GM12864 (cell line): ENCODE results near the gene SFMBT2.
"Not testable (repeated sequence)": the region's sequence is repeated elsewhere in the genome, so short reads cannot be mapped to it uniquely, and the experiment has no call there.

ENCODE experiments used
- DNase-seq: peaks from one replicate; pipeline ENCODE4 v3.0.0-alpha.2; 2011; ENCODE audit warnings: low read depth
- H3K4me3 ChIP-seq: 2 replicates; pipeline ENCODE4 v1.5.1; 2011; ENCODE audit warnings: mild to moderate bottlenecking, low read depth, low read length, control low read depth
- CTCF ChIP-seq: IDR thresholded peaks from 2 replicates; pipeline ENCODE4 v1.5.1; 2011; ENCODE audit warnings: low read depth, mild to moderate bottlenecking, moderate library complexity, low read length, control low read depth, inconsistent platforms; ENCODE audit errors: missing control alignments

Gene SFMBT2

GRCh38 chr10:7401782-7402181 lies 9.1 kb downstream of the SFMBT2 start:
- no peak for TF ChIP-seq CTCF
- DNase-seq, result no peak

GRCh38 chr10:7401156-7401555 lies 9.7 kb downstream of the SFMBT2 start:
- TF ChIP-seq CTCF, result no peak
- H3K4me3 ChIP-seq, result no peak overlapping the region
- DNase-seq, result no peak

More at GRCh38 chr10:7401782-7402181, 9.1 kb downstream of the SFMBT2 start:
- no peak overlapping the region for H3K4me3 ChIP-seq

GRCh38 chr10:7400068-7400715 lies 10.6 kb downstream of the SFMBT2 start:
- H3K4me3 ChIP-seq, result no peak overlapping the region
- no peak for TF ChIP-seq CTCF
- DNase-seq, result no peak

- no peak for TF ChIP-seq CTCF
- no peak overlapping the region for H3K4me3 ChIP-seq
- no peak for DNase-seq
Measured at GRCh38 chr10:7399533-7399932, 11.3 kb downstream of the SFMBT2 start.

- no peak for DNase-seq
- TF ChIP-seq CTCF, result no peak
- H3K4me3 ChIP-seq, result no peak overlapping the region
Measured at GRCh38 chr10:7397049-7398035, 13.5 kb downstream of the SFMBT2 start.

DNA sequence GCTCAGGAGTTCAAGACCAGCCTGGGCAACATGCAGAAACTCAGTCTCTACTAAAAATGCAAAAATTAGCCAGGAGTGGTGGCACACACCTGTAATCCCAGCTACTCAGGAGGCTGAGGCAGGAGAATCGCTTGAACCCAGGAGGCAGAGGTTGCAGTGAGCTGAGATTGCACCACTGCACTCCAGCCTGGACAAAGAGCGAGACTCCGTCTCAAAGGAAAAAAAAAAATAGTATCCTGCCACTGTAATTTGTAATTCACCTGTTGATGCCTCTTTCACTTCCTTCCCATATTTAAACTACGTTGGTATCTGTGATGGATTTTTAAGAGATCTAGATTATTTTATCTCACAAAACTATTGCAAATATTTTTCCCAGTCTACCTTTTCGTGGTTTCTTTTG lies 18.5 kb downstream of the SFMBT2 start:
- not testable (repeated sequence) for DNase-seq, H3K4me3 ChIP-seq

- no peak overlapping the region for H3K4me3 ChIP-seq
- no peak for TF ChIP-seq CTCF
- no peak for DNase-seq
Measured at GRCh38 chr10:7391748-7392147, 19.1 kb downstream of the SFMBT2 start.

GRCh38 chr10:7390689-7391110 lies 20.1 kb downstream of the SFMBT2 start:
- not testable (repeated sequence) for H3K4me3 ChIP-seq, DNase-seq
